ENCODE results near the gene S100Z.
"Not testable (repeated sequence)": the region's sequence is repeated elsewhere in the genome, so short reads cannot be mapped to it uniquely, and the experiment has no call there.

The S100Z gene

DNA sequence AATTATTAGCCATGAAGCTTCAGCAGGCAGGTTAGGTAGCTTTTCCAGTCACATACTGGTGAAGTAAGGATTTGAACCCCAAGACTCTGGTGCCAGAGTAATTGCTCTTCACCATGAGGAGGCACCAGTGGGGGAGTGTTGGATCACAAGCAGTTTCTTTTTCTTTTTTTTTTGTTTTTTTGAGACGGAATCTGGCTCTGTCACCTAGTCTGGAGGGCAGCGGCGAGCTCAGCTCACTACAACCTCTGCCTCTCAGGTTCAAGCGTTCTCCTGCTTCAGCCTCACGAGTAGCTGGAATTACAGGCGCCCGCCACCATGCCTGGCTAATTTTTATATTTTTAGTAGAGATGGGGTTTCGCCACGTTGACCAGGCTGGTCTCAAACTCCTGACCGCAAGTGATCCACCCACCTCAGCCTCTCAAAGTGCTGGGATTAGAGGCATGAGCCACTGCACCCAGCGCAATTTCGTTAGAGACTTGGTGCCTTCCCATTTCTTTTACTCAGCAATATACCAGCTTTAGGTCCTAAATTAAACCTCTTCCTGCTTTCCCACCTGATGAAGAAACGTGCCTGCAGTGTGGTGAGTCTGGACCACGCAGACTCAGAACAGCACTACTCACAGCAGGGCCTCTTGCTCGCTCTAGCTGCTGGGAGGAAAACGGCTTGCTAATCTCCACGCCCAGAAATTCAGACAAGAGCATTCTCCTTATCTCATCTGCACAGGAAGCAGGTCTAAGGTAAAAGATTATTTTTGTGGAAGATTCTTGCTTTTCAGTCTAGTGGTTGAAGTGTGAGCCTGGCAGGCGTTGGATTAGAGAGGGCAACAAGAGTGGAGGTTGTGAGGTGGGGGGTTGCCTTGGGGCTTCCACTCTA is at the start of gene S100Z:
Gene S100Z (plus strand): TSS at position 596 of the 873 bp plus-strand sequence. CDS start 25,346 bp downstream, outside the sequence.
- DNase-seq, result no peak

DNA sequence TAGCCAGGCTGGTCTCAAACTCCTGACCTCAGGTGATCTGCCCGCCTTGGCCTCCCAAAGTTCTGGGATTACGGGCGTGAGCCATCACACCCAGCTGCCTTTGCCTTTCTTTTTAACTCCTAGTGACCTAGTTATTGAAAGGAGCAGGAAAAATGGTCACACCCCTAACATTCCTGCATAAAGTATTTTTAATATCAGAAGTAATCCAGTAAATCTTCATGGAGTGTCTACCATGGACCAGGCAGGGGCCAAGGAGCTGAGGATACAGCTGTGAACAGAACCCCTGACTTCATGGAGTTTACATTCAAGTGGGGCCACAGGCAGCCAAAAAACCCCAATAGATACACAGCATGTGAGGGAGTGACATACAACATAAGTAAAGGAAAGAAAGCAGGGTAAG is 49.2 kb upstream of the S100Z start:
- DNase-seq, result no peak

DNA sequence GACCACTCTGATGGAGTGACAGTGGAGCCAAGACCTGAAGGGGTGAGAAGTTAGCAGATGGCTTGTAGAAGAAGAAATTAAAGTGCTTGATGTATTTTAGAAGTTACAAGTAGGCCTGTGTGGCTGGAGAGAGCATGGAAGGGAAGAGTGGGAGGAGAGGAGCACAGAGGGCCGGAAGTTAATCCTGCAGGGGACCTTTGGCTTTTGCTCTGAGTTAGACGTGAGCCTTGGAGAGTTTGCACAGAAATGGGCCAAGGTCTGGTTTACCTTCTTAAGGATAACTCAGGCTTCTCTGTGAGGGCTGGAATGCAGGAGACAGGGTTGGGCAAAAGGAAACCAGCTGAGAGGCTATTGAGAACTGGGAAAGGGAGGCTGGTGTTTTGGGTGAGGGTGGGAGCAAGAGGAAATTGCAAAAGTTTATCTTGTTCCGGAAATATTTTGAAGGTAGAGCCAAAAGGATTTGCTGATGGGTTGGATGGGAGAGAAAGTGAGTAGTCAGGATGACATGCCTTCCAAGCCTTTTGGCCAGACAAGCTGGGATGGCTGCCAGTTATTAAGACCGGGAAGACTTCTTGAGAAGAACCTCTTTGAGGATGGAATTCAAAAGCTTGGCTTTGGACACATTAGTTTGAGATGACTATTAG is 48.5 kb upstream of the S100Z start:
- DNase-seq, result no peak

DNA sequence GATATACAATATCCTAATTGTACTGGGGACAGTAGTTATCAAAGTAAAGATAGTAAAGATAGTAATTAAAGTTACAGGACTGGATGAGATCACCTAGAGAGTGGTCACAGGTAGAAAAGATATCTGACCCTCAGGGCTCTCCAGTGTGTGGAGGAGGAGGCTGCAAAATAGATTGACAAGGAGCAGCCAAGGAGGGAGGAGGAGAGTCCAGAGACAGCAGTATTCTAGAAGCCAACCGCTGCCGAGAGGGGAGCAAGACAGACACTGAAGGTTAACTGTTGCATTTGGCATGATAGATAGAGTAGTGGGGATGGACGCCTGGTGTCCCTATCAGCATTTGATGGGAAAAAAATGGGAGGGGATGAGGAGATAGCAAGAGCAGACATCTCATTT is 48.0 kb upstream of the S100Z start:
- no peak for DNase-seq

DNA sequence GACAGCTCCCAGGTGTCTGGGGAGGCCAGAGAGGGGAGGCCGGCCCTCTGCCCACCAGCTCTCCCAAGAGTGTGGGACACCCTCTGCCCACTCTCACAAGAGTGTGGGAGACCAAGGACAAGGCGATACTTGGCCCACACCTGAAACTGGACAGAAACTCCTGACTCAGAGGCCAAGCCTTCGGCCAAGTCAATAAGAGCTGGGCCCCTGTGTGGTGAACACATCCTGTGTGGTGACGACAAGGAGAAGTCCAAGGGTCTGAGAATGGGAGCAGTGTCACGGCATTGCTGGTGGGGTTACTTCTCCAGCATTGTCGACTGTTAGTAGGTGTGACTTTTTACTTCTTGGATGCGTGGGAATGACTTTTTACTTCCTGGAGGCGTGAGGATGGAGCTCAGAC is 45.5 kb upstream of the S100Z start:
- no peak for DNase-seq

DNA sequence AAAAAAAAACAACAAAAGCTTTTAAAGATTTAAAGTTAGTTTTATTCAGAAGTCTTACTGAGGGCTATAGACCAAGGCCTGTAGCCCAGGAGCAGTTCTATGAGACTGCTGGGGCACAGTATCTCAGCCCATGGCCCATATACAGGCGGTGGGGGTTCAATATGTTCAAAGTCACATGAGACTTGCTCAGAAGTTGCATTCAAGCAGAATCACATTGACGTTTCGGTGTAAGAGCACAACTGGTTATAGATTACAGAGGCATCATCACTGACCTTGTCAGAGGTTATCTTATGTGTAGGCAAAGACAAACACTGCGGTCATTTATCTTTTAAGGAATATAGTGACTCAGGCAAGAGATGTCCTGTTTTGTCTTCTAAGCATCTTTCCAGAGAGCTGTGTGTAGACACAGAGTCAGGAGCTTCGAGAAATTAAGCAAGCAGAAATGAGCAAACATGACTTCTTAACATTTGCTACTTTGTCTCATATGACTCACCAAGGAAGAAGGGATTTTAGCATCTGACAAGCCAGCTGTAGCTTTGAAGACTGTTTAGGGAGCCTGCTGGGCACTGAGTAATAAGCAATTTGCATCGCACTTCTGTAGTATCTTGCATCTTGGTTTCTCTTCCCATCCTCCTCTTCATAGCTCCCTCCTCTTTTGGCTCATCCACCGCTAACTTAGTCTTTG is 43.9 kb upstream of the S100Z start:
- DNase-seq, result no peak

DNA sequence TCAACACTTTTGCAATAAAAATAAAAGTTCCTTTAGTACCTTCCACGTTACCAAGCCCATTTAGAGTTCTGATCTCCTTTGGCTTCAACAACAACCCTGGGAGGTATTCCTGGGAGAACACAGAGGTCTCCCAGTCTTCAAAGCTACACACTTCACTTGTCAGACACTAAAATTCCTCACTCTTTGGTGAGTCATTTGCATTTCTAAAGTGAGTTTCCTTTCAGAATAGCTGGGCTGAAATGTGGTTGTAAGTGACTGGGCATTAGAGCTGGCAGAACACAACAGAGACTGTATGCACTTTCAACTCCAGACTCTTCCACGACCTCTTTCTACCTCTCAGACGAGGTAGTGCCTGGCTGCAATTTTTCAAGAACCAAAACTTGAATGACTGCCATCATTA is 42.5 kb upstream of the S100Z start:
- DNase-seq, result no peak

DNA sequence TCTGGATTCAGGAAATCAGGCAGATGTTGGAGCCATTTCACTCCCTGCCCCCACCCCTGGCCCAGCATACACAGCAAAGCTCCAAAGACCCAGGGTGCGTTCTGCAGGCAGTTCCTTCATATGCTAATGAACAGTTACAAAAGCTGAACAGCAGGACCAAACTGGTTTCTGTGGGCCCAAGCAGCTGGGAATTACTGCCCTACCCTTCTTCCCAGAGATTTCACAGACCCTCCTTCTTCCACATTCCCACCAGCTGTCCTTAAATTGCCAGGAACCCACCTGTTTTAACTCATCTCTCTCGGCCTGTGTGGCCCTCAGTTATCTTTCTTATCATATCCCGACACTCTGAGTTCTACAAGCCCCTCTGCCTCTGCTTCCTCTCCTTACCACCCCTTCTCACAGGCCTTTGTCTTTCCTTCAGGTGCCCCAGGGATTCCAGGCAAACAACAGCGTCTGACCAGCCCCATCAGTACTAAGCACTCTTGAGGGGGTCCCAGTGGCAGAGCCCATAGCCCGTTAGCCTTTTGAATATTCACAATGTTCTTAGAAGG is 41.6 kb upstream of the S100Z start:
- DNase-seq, result no peak

DNA sequence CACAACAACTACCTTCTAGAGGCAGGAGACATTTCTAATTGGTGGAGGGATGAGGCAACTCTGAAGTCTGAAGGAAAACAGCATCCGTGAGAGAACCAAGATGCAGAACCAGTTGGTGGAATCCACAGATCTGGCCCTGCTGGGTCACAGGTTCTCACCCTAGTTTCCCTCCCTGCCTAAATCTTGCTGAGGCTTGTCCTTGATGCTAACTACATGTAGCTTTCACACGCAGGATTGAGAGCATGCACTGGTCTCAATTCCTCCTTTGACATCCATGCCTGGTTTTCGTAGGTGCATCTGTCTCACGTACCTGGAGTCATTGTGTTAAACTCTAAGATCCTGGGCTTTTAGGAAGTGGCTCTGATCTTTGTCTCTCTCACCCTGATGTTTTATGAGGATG is 40.7 kb upstream of the S100Z start:
- DNase-seq, result no peak

DNA sequence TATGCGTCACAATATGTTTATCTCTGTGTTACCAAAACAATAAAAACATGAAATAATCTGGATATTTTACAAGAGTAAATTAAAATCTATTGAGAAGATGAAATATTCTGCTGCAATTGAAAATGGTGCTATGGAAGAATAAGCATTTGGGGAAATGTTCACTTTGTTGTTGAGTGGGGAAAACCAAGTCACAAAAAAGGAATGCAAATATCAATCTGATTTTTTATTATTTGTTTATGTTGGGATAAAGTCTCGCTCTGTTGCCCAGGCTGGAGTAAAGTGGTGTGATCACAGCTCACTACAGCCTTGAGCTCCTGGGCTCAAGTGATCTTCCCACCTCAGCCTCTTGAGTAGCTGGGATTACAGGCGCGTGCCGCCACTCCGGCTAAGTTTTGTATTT is 39.6 kb upstream of the S100Z start:
- DNase-seq, result no peak

DNA sequence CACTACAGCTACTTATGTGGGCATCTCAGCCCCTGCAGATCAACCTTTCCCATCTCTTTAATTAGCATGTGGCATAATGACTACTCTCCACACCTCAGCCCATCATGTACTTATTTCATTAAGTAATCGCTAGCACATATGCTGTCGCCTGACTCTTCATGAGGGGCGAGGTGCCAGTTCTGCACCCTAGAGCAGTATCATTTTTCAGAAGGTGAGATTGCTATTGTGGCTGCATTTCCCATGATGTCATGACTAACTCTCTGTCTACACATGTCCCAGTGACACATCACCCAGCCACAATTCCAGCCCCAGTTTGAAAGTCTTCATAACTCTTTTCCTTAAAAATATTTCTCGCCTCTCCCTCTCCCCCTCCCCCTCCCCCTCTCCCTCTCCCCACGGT is 38.6 kb upstream of the S100Z start:
- DNase-seq, result no peak

DNA sequence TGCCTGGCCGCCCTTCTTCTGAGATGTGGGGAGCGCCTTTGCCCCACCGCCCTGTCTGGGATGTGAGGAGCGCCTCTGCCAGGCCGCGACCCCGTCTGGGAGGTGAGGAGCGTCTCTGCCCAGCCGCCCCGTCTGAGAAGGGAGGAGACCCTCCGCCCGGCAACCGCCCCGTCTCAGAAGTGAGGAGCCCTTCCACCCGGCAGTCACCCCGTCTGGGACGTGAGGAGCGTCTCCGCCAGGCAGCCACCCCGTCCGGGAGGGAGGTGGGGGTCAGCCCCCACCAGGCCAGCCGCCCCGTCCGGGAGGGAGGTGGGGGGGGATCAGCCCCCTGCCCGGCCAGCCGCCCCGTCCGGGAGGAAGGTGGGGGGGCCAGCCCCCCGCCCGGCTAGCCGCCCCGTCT is 37.6 kb upstream of the S100Z start:
- DNase-seq, result not testable (repeated sequence)

DNA sequence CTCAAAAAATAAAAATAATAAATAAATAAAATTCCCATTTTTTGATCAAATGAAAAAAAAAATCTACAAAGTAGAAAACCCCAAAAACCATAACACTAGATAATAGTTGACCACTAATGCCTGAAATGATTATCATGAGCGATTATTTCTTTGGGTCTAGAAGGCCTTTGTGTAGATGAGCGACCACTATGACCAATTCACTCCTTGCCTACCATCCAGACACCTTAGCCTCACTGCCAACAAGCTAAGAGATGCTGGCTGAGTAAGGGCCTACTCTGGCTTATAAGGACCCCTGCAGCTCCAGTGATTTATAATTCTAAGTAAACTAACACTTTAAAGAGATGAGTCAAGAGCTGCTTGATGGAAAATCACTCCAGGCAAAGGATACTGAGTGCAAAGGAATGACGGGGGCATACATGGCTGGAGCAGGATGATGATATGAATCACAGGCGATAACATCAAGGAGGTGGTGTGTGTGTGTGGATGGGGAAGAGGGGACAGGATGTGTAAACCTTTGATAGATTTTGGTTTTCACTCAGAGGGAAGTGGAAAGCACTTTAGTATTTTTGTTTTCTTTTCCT is 35.7 kb upstream of the S100Z start:
- DNase-seq, result no peak

DNA sequence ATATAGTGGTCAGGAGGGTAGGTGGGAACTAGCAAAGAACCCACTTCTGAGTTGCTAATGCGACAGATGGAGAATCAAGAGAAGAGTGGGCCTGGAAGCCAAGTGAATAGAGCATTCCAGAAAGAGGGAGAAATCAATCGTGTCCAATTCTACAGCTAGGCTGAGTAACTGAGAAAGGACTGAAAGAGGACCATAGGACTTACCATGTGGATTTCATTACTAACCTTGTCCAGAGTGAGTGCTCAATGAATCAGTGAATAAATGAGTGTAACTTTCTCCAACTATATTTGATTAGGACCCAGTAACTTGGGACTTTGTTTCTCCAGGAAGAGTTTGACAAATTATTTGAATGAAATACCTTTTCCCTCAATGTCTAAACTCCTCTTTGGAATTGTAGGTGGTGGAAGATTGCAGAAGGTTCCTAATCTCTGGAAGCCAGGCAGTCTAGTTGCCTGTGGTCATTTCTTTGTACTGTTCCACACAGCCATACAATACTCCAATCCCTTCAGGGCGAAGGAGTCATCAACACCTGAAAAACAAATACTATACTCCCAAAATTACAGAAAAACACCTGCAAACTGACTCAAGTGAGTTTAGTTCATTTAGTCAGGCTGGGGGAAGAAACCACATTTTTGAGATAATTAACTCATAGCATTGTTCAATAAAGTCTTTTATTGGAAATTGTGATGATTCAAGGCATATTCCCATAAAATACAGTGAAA is 33.5 kb upstream of the S100Z start:
- DNase-seq, result no peak

DNA sequence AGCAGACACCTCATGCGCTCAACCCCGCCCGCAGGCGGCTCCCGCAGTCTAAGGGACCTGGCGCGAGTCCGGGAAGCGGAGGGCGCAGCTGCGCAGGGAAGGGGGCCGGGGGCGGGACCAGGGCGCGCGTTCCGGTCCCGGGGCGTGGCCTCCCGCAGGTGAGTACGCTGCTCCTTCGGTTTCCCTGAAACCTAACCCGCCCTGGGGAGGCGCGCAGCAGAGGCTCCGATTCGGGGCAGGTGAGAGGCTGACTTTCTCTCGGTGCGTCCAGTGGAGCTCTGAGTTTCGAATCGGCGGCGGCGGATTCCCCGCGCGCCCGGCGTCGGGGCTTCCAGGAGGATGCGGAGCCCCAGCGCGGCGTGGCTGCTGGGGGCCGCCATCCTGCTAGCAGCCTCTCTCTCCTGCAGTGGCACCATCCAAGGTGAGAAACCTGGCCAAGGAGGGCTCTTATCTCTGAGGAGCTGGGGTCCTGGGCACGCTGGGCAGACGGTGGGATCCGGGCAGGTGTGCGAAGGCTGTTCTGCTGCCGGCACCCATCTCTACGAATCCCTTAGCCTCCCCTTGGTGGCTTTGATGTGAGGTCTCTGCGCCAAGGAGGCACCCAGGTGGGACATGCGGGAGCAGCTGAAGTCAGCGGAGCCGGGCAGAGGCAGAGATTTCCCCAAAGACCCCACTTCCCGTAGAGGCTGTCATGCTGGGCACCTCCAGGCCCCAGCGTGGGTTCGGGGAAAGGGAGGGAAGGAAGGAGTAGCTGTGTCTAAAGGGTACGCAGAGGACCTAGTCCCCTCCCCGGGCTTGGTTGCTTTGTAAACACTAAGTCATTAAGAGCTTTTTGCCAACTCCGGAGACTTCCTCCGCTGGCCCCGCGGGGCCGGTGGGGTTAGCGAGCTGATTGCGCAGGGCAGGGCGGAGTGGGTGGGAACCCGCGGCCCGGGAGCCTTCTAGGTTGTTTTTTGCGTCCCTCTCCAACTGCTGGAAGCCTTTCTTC is 30.7 kb upstream of the S100Z start, which contains the start of gene F2RL1:
Gene F2RL1 (plus strand): TSS at position 187 of the 988 bp plus-strand sequence. CDS start 153 bp downstream, at position 340.
- DNase-seq, result no peak

DNA sequence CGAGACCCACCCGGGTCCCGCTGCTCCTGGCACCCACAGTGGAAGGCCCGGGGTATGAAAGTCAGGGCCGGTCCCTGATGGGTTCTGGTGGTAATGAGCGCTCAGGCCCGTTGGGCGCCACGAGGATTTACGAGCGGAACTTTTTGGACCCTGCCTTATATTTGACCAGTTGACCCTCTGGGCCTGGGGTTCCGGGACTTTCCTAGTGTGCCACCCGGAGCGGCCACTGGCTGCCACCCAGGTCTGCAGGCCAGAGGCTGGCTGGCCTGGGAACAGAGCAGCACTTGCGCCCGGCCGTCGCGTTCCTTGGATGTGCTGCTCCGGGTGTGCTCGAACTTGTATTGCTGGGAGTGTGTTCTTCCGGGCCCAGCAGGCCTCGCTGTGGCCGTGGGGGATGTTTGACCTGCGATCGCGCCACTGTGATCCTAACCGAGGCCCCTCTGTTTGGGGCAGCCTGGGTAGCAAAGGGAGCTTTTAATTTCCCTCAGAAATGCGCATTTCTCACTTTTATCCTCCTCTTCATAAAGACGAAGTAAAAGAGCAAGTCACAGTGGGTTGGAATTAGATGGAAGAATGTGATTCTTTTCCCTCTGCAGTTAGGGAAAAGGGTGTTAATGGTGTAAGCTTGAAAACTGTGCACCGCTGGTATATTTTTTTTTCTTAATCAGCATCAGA is 29.8 kb upstream of the S100Z start:
- no peak for DNase-seq

DNA sequence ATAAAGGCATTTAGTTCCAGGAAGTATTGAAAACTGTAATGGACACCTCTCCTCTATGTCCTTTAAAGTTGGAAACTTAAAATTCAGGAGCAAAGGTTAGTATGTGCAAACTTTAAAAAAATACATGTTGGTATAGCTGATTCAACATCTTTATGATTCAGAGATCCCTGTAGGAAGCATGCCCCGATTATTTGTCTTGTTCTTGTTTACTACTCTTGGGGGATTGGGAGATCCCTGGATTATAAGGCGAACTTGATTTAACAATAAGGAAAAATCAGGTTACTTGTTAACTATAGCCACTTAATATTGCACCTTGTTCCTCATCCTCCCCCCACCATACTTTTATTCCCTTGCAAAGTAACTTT is 29.3 kb upstream of the S100Z start:
- DNase-seq, result no peak

DNA sequence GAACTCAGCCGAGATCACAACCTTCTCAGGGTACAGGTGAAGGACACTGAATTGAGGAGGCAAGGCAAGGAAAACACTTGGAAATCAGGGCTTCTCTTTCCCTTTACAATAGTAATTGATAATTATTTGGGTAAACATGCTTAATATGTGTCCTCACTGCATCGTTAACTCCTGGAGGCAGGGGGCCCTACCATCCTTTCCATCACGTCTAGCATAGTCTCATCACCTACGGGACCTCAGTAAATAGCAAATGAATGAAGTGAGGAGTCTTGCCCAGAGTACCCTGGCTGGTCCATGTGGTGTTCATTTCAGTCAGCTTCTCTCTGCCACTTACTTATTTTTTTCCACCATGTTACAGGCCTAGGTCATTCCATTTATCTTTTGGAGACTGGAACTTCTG is 28.7 kb upstream of the S100Z start:
- DNase-seq, result no peak

DNA sequence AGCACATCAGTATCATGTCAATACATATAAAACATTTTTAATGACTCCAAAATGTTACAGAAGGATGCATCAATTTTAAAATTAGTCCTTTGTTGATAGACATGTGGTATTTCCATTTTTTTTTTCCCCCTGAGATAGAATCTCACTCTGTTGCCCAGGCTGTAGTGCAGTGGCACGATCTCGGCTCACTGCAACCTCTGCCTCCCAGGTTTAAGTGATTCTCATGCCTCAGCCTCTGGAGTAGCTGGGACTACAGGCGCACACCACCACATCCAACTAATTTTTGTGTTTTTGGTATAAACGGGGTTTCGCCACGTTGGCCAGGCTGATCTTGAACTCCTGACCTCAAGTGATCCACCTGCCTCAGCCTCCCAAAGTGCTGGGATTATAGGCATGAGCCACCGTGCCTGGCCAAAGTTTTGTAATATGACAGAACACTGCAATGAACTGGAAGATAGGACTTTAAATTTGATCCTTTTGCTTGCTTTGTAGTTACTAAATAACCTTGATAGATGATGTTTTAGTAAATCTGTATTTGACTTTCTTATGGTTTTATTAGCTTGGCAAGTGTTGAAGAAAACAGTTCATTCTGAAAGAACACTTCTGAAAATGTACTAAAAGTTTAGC is 27.6 kb upstream of the S100Z start:
- not testable (repeated sequence) for DNase-seq

DNA sequence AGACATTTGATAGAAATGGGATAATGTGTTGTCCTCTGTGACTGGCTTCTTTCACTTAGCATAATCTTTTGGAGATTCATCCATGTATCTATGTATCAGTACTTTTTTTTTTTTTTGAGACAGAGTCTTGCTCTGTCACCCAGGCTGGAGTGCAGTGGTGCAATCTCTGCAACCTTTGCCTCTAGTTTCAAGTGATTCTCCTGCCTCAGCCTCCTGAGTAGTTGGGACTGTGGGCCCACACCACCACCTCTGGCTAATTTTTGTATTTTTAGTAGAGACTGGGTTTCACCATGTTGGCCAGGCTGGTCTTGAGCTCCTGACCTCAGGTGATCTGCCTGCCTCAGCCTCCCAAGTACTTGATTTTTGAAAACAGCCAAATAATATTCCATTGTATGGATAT is 23.4 kb upstream of the S100Z start:
- not testable (repeated sequence) for DNase-seq

Data from NCI-H1694 treated with DMSO at 0.1 percent for 48 hours (cell line).